Breast epithelium (tissue), 4 donors: Measurements from ENCODE around the gene FIZ1. TPM values are rescaled to one million over a fixed set of nuclear protein-coding genes. Genes with fewer than 3 reads are reported as not detected.

Experiments
- DNase-seq, 2 donors: peaks; one replicate each; pipeline ENCODE4 v3.0.0-alpha.2; 2019; ENCODE audit warnings: low spot score in 2 of 2
- H3K27ac ChIP-seq, 2 donors: fragments of 200-600 bp; sonication (generic) in 1 of 2; one replicate each; pipeline ENCODE4 v1.5.1; 2016 to 2019; ENCODE audit warnings: mild to moderate bottlenecking in 1 of 2
- H3K27me3 ChIP-seq, 2 donors: fragments of 200-600 bp; sonication (generic) in 1 of 2; one replicate each; pipeline versions ENCODE4 v1.5.1 to v1.6.0; 2017 to 2019; ENCODE audit warnings: control low read depth in 1 of 2, mild to moderate bottlenecking in 1 of 2
- H3K36me3 ChIP-seq: fragments of 200-600 bp; one replicate; pipeline ENCODE4 v1.5.1; 2019
- H3K4me1 ChIP-seq, 2 donors: fragments of 200-600 bp; sonication (generic); one replicate each; pipeline ENCODE4 v1.5.1; 2016 to 2019; ENCODE audit warnings: control low read depth in 1 of 2
- H3K4me3 ChIP-seq, 3 donors: fragments of 200-600 bp; sonication (generic); 1 replicate in 2 of 3; 2 replicates in 1 of 3; pipeline ENCODE4 v1.5.1; 2016 to 2019; ENCODE audit warnings: mild to moderate bottlenecking in 3 of 3, moderate library complexity in 2 of 3
- H3K9me3 ChIP-seq, 2 donors: fragments of 200-600 bp; sonication (generic) in 1 of 2; one replicate each; pipeline ENCODE4 v1.5.1; 2016 to 2019; ENCODE audit warnings: control low read depth in 1 of 2
- CTCF ChIP-seq, 3 donors: fragments of 450-650 bp; IDR thresholded peaks; one replicate each; pipeline ENCODE4 v1.5.1; 2016 to 2017; ENCODE audit warnings: antibody characterized with exemption in 3 of 3, mild to moderate bottlenecking in 3 of 3, moderate library complexity in 3 of 3
- POLR2A ChIP-seq: fragments of 450-650 bp; IDR thresholded peaks from one replicate; pipeline ENCODE4 v1.6.1; 2016; ENCODE audit warnings: antibody characterized with exemption, mild to moderate bottlenecking, moderate library complexity
- POLR2AphosphoS5 ChIP-seq, 3 donors: sonication (generic); formaldehyde crosslinking; IDR thresholded peaks; one replicate each; pipeline ENCODE4 v1.6.1; 2017; ENCODE audit warnings: antibody characterized with exemption in 3 of 3
- intact Hi-C: fragments of 100-400 bp; cut with DNase I; formaldehyde crosslinking; loops from one replicate; pipeline ENCODE4 v1.15.1; 2023; ENCODE audit warnings: low total_unique reads
- total RNA-seq, 3 donors: library from RNA; depleted of rRNA; stranded (reverse); fragments of >200 nt; gene quantifications; one replicate each; pipeline ENCODE4 v1.1.0, GENCODE V29; 2016

FIZ1 gene
- total RNA-seq, 3 donors from 2014 or later: 3.7 to 7.5 (median 6.1) TPM

- Histone ChIP-seq H3K36me3 (no peaks in the 10 kb centered on the region), H3K9me3 (no peaks in the 10 kb centered on the region), H3K27me3 (no peaks in the 10 kb centered on the region), H3K4me1 (no peaks in the 10 kb centered on the region), H3K27ac (peak overlapping the region; percentile 98 to 100), H3K4me3 (peak overlapping the region; percentile 76 to 98 (median 81))
- no peak for TF ChIP-seq CTCF (IDR thresholded peaks at IDR 0.05)
- no peak for TF ChIP-seq POLR2AphosphoS5 (IDR thresholded peaks at IDR 0.05)
- no peak for TF ChIP-seq POLR2A
- intact Hi-C loops: loop anchor here (5.0 kb wide), 1 partner anchor 538 kb away; no protein-coding TSS in a partner anchor
- DNase-seq: peak; percentile 89 to 91
Observed at GRCh38 chr19:55598719-55599467, 424 bp downstream of the FIZ1 start.

GRCh38 chr19:55598034-55598433 lies 1.3 kb downstream of the FIZ1 start:
- H3K4me1 ChIP-seq: no peaks in the 10 kb centered on the region
- H3K9me3 ChIP-seq: no peaks in the 10 kb centered on the region
- intact Hi-C loops: loop anchor here (5.0 kb wide), 1 partner anchor 539 kb away; no protein-coding TSS in a partner anchor
- H3K36me3 ChIP-seq: no peaks in the 10 kb centered on the region
- H3K27me3 ChIP-seq: no peaks in the 10 kb centered on the region
- no peak for DNase-seq
- TF ChIP-seq POLR2AphosphoS5 (IDR thresholded peaks at IDR 0.05): no peak
- TF ChIP-seq CTCF (IDR thresholded peaks at IDR 0.05): no peak
- no peak for TF ChIP-seq POLR2A
- H3K4me3 ChIP-seq: no peak overlapping the region
- H3K27ac ChIP-seq: peak overlapping the region; percentile 98 to 100

GRCh38 chr19:55597501-55597921 lies 1.8 kb downstream of the FIZ1 start:
- Histone ChIP-seq H3K4me3 (no peak overlapping the region), H3K9me3 (no peaks in the 10 kb centered on the region), H3K36me3 (no peaks in the 10 kb centered on the region), H3K4me1 (no peaks in the 10 kb centered on the region), H3K27ac (no peak overlapping the region), H3K27me3 (no peaks in the 10 kb centered on the region)
- intact Hi-C loops: loop anchor here (5.0 kb wide), 1 partner anchor 540 kb away; no protein-coding TSS in a partner anchor
- no peak for DNase-seq
- no peak for TF ChIP-seq POLR2AphosphoS5 (IDR thresholded peaks at IDR 0.05)

GRCh38 chr19:55596304-55596703 lies 3.0 kb downstream of the FIZ1 start:
- Histone ChIP-seq H3K36me3 (no peaks in the 10 kb centered on the region), H3K4me3 (no peak overlapping the region), H3K27me3 (no peaks in the 10 kb centered on the region), H3K4me1 (no peaks in the 10 kb centered on the region), H3K27ac (no peak overlapping the region), H3K9me3 (no peaks in the 10 kb centered on the region)
- no peak for DNase-seq
- TF ChIP-seq CTCF (IDR thresholded peaks at IDR 0.05): no peak
- no peak for TF ChIP-seq POLR2A
- no peak for TF ChIP-seq POLR2AphosphoS5 (IDR thresholded peaks at IDR 0.05)
- intact Hi-C loops: loop anchor here (1.0 to 5.0 kb wide), 2 partner anchors 9 to 541 kb away; no protein-coding TSS in a partner anchor

- Histone ChIP-seq H3K4me3 (no peak overlapping the region), H3K27ac (no peak overlapping the region), H3K36me3 (no peaks in the 10 kb centered on the region), H3K9me3 (no peaks in the 10 kb centered on the region), H3K4me1 (no peaks in the 10 kb centered on the region), H3K27me3 (no peaks in the 10 kb centered on the region)
- DNase-seq: no peak
- intact Hi-C loops: loop anchor here (5.0 kb wide), 1 partner anchor 542 kb away; no protein-coding TSS in a partner anchor
- TF ChIP-seq CTCF (IDR thresholded peaks at IDR 0.05) (no peak), POLR2AphosphoS5 (IDR thresholded peaks at IDR 0.05) (no peak), POLR2A (no peak)
Observed at GRCh38 chr19:55594996-55595545, 4.2 kb downstream of the FIZ1 start.
